PC-3 (cell line): ENCODE data around the gene PLXNA1. TPM values are rescaled to one million over a fixed set of nuclear protein-coding genes. Genes with fewer than 3 reads are reported as not detected.

Experiments used
- ATAC-seq: fragments of 200-7000 bp; cut with Tn5 transposase; 2 replicates; pipeline ENCODE4 v1.9.1; 2020; ENCODE audit warnings: mild to moderate bottlenecking, moderate library complexity
- BruUV-seq: library from RNA; stranded (reverse); fragments of 400-500 nt; replicated peaks from 2 replicates; lab custom pipeline; 2021; lab: Mats Ljungman, UMichigan
- CTCF ChIA-PET: fragments of 300-600 bp; sonication (Branson Sonifier 250); formaldehyde crosslinking; loops from one replicate; lab custom pipeline; 2022; ENCODE audit warnings: antibody characterized with exemption; lab: Charles Lee
- POLR2A ChIA-PET: fragments of 300-600 bp; sonication (Branson Sonifier 250); formaldehyde crosslinking; loops from one replicate; lab custom pipeline; 2022; ENCODE audit warnings: antibody characterized with exemption; ENCODE audit not compliant: unreplicated experiment; lab: Charles Lee
- DNase-seq: peaks from one replicate; pipeline ENCODE4 v3.0.0-alpha.2; 2015
- H2AFZ ChIP-seq: fragments of 300-600 bp; sonication (generic); 2 replicates; pipeline ENCODE4 v1.6.0; 2016; ENCODE audit warnings: antibody characterized with exemption, low read length
- H3F3A ChIP-seq: fragments of 300-600 bp; sonication (generic); one replicate; pipeline ENCODE4 v1.6.0; 2017; ENCODE audit warnings: antibody characterized with exemption, low read length, control low read depth, mild to moderate bottlenecking; ENCODE audit not compliant: unreplicated experiment
- H3K27ac ChIP-seq: fragments of 300-600 bp; sonication (generic); 2 replicates; pipeline ENCODE4 v1.5.1; 2016; ENCODE audit warnings: mild to moderate bottlenecking, low read length
- H3K27me3 ChIP-seq: fragments of 300-600 bp; sonication (generic); 2 replicates; pipeline ENCODE4 v1.6.1; 2016; ENCODE audit warnings: low read length, mixed read lengths
- H3K36me3 ChIP-seq: fragments of 300-600 bp; sonication (generic); 2 replicates; pipeline ENCODE4 v1.6.1; 2016; ENCODE audit warnings: low read depth, mixed run types, low read length, mixed read lengths
- H3K4me1 ChIP-seq: fragments of 300-600 bp; sonication (generic); 2 replicates; pipeline ENCODE4 v1.5.1; 2016; ENCODE audit warnings: low read length; ENCODE audit not compliant: insufficient read depth
- H3K4me2 ChIP-seq: fragments of 300-600 bp; sonication (generic); 2 replicates; pipeline ENCODE4 v1.6.0; 2016; ENCODE audit warnings: low read length
- H3K4me3 ChIP-seq: fragments of 300-600 bp; sonication (generic); 2 replicates; pipeline ENCODE4 v1.5.1; 2016; ENCODE audit warnings: mild to moderate bottlenecking, low read length, mixed read lengths
- H3K79me2 ChIP-seq: fragments of 300-600 bp; sonication (generic); 2 replicates; pipeline ENCODE4 v1.6.1; 2017; ENCODE audit warnings: low read length, mixed read lengths
- H3K9ac ChIP-seq: fragments of 300-600 bp; sonication (generic); 2 replicates; pipeline ENCODE4 v1.6.0; 2016; ENCODE audit warnings: mild to moderate bottlenecking, low read length
- H3K9me2 ChIP-seq: fragments of 300-600 bp; sonication (generic); replicated peaks from 2 replicates; pipeline ENCODE4 v1.6.1; 2016; ENCODE audit warnings: mixed run types, low read length, mixed read lengths
- H3K9me3 ChIP-seq: fragments of 300-600 bp; sonication (generic); 2 replicates; pipeline ENCODE4 v1.6.1; 2016; ENCODE audit warnings: low read length, mixed read lengths
- H4K20me1 ChIP-seq: fragments of 300-600 bp; sonication (generic); 2 replicates; pipeline ENCODE4 v1.6.1; 2016; ENCODE audit warnings: low read length, mixed read lengths
- EZH2 ChIP-seq: fragments of 300-600 bp; sonication (generic); IDR thresholded peaks from one replicate; pipeline ENCODE4 v1.6.1; 2017; ENCODE audit warnings: antibody characterized with exemption, mild to moderate bottlenecking, low read length; ENCODE audit not compliant: unreplicated experiment
- EZH2phosphoT487 ChIP-seq: fragments of 300-600 bp; sonication (generic); IDR thresholded peaks from 2 replicates; pipeline ENCODE4 v1.6.1; 2018; ENCODE audit warnings: mild to moderate bottlenecking, antibody characterized with exemption, low read length, borderline replicate concordance
- intact Hi-C: fragments of 100-400 bp; cut with micrococcal nuclease; formaldehyde crosslinking; loops from 2 replicates; pipeline ENCODE4 v1.9.0; 2023
- total RNA-seq: library from RNA; depleted of rRNA; stranded (reverse); fragments of >200 nt; gene quantifications from 2 replicates; pipeline ENCODE4 v1.2.3, GENCODE V29; 2014
- TF ChIP-seq, protein P1 (sequence below): fragments of 300-600 bp; sonication (generic); conservative IDR thresholded peaks from 2 replicates; pipeline ENCODE4 v1.5.1; 2017; ENCODE audit warnings: antibody characterized with exemption, low read depth, mild to moderate bottlenecking, low read length

The PLXNA1 gene
- total RNA-seq, 1 experiment from 2014 or later: 30.0 TPM

DNA sequence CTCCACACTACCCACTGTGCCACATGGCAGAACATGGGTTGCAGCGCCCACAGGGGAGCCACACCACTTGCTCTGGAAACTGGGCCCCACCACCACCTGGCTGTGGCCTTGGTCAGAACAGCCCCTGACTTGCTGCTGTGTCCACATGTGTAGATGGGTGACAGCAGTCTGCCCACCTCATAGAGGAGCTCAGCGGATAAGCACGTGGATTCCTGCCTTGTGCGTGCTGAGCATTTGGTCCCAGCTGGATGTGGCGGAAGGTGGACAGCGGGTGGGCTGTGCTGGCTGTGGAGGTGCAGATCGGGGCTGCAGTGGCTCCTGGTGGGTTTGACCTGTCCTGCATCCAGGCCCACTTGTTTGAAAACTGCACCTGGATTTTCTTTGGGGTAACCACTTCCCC lies 6.0 kb upstream of the PLXNA1 start:
- no peak for ATAC-seq
- H3K9me2 ChIP-seq: no peaks in the 10 kb centered on the region
- H3K9me3 ChIP-seq: peaks cover 4% of the 10 kb centered on the region; the same call in 1 of the 2 replicates
- H3K79me2 ChIP-seq: no peaks in the 10 kb centered on the region
- H3K4me3 ChIP-seq: no peak overlapping the region
- no peak for DNase-seq
- ChIA-PET CTCF (no interaction called here), POLR2A (no interaction called here)
- no peaks in the 10 kb centered on the region for H3F3A ChIP-seq
- no peak overlapping the region for H3K4me2 ChIP-seq
- peaks cover 3% of the 10 kb centered on the region for H3K4me1 ChIP-seq
- no peak overlapping the region for H3K27ac ChIP-seq
- TF ChIP-seq EZH2 (no peak), EZH2phosphoT487 (no peak)
- TF ChIP-seq, protein P1, sequence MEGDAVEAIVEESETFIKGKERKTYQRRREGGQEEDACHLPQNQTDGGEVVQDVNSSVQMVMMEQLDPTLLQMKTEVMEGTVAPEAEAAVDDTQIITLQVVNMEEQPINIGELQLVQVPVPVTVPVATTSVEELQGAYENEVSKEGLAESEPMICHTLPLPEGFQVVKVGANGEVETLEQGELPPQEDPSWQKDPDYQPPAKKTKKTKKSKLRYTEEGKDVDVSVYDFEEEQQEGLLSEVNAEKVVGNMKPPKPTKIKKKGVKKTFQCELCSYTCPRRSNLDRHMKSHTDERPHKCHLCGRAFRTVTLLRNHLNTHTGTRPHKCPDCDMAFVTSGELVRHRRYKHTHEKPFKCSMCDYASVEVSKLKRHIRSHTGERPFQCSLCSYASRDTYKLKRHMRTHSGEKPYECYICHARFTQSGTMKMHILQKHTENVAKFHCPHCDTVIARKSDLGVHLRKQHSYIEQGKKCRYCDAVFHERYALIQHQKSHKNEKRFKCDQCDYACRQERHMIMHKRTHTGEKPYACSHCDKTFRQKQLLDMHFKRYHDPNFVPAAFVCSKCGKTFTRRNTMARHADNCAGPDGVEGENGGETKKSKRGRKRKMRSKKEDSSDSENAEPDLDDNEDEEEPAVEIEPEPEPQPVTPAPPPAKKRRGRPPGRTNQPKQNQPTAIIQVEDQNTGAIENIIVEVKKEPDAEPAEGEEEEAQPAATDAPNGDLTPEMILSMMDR: no peak
- no peaks in the 10 kb centered on the region for H3K27me3 ChIP-seq
- no TSS peak for BruUV-seq
- no peak overlapping the region for H2AFZ ChIP-seq
- H3K9ac ChIP-seq: no peak overlapping the region
- H3K36me3 ChIP-seq: no peaks in the 10 kb centered on the region
- H4K20me1 ChIP-seq: no peaks in the 10 kb centered on the region
- intact Hi-C loops: no loop called here

DNA sequence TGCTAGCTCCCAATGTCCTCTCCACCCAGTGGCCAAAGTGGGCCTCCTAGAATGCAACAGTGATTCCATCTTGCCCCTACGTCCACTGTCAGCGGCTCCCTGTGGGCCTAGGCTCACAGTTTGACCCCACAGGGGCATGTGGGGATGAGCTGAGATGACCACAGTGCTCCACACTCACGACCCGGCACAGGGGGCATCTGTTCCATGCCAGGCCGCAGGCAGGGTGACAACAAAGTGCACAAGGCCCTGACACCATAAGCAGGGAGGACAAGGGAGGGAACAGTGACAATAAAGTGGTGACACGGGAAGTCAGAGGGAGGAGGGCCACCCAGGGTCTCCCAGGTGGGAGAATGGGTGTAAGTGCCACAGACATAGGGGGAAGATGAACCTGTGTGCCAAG lies 5.1 kb upstream of the PLXNA1 start:
- intact Hi-C loops: no loop called here
- DNase-seq (no peak), ATAC-seq (no peak)
- Histone ChIP-seq H3K4me2 (no peak overlapping the region), H4K20me1 (no peaks in the 10 kb centered on the region), H3K9me3 (peaks cover 4% of the 10 kb centered on the region; the same call in 1 of the 2 replicates), H3F3A (no peaks in the 10 kb centered on the region), H3K9ac (no peak overlapping the region), H3K27ac (no peak overlapping the region), H3K36me3 (no peaks in the 10 kb centered on the region), H2AFZ (no peak overlapping the region), H3K27me3 (no peaks in the 10 kb centered on the region), H3K4me3 (no peak overlapping the region), H3K9me2 (no peaks in the 10 kb centered on the region), H3K4me1 (peaks cover 7% of the 10 kb centered on the region), H3K79me2 (no peaks in the 10 kb centered on the region)
- POLR2A ChIA-PET: no interaction called here
- no TSS peak for BruUV-seq
- CTCF ChIA-PET: no interaction called here
- TF ChIP-seq EZH2: no peak
- TF ChIP-seq, protein P1: no peak

DNA sequence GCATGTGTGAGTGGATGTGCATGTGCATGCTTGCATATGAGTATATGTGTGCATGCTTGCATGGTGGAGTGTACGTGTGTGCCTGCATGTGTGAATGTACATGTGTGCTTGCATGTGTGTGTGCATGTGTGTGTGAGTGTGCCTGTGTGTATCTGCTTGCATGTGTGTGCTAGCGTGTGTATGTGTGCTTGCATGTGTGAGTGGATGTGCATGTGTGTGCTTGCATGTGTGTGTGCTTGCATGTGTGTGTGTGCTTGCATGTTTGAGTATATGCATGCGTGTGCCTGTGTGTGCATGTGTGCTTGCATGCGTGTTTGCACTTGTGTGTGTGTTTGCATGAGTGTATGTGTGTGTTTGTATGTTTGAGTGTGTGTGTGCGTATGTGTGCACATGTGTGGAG lies 4.6 kb upstream of the PLXNA1 start:
- H3K9ac ChIP-seq: no peak overlapping the region
- H3K4me2 ChIP-seq: no peak overlapping the region
- H3K9me3 ChIP-seq: peaks cover 4% of the 10 kb centered on the region; the same call in 1 of the 2 replicates
- H3F3A ChIP-seq: no peaks in the 10 kb centered on the region
- no TSS peak for BruUV-seq
- H3K4me1 ChIP-seq: peaks cover 7% of the 10 kb centered on the region
- H3K79me2 ChIP-seq: no peaks in the 10 kb centered on the region
- H3K27ac ChIP-seq: no peak overlapping the region
- H4K20me1 ChIP-seq: no peaks in the 10 kb centered on the region
- ChIA-PET POLR2A (no interaction called here), CTCF (no interaction called here)
- ATAC-seq (no peak), DNase-seq (no peak)
- TF ChIP-seq EZH2phosphoT487: no peak
- TF ChIP-seq EZH2: no peak
- no peaks in the 10 kb centered on the region for H3K9me2 ChIP-seq
- no peaks in the 10 kb centered on the region for H3K27me3 ChIP-seq
- intact Hi-C loops: no loop called here
- no peaks in the 10 kb centered on the region for H3K36me3 ChIP-seq
- no peak overlapping the region for H3K4me3 ChIP-seq
- no peak overlapping the region for H2AFZ ChIP-seq
